Activated naive CD4-positive, alpha-beta T cell treated with anti-CD3 and anti-CD28 coated beads, Interleukin-2, amount 50 U/mL, for 16 hours (primary cell): ENCODE results near the gene ALKBH2.

Source experiments
- DNase-seq: peaks from one replicate; pipeline ENCODE4 v3.0.0-alpha.2; 2020

Gene ALKBH2

DNA sequence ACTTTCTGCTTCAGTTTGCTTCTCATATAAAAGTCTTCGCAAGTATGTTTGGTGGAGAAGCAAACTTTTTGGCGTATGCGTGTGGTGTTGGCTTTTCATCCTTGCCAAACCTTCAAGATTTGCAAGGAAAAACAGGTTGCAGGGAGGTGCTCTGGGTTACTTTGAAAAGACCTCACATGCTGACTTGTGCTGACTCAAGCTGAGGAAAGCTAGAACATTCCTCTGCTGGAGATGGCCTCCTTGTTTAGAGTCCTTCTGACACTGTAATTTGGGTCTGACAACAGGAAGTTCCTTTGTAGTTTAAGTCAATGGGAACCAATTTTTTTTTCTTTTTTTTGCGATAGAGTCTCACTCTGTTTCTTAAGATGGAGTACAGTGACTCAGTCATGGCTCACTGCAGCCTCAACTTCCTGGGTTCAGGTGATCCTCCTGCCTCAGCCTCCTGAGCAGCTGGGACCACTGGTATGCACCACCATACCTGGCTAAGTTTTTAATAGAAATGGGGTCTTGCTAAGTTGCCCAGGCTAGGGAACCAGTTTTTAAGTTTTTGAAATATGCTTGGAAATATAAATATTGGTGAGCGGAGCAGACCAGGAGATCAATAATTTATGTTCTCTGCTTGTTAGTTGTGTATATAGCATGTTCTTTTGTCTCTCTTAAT, 20.5 kb upstream of the ALKBH2 start:
- DNase-seq: no peak

GRCh38 chr12:109112720-109113465, 19.6 kb upstream of the ALKBH2 start:
- DNase-seq: no peak

- DNase-seq: peak; percentile 49
Observed at GRCh38 chr12:109110988-109111495, 17.8 kb upstream of the ALKBH2 start.

- no peak for DNase-seq
Observed at GRCh38 chr12:109109746-109110350, 16.6 kb upstream of the ALKBH2 start.

DNA sequence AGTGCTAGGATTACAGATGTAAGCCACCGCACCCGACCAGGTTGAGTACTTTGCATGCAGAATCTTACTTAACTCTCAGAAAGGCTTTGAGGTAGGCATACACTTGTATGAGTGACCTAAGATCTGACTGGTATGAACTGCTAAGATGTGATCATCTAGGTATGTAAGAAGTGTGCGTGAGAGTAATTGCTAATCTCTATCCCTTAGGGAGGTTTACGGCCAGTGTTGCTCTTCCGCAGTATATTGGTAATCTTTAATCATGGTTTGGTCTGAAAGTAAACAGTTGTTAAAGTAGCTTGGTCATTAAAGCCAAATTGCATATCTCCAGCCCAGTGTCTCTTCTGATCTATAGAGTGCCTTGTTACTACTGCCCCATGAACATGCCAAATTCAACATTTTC, 11.9 kb upstream of the ALKBH2 start:
- no peak for DNase-seq

GRCh38 chr12:109102491-109102890, 9.2 kb upstream of the ALKBH2 start:
- DNase-seq: no peak

- no peak for DNase-seq
Observed at GRCh38 chr12:109100741-109101140, 7.5 kb upstream of the ALKBH2 start.

GRCh38 chr12:109099431-109100020, 6.3 kb upstream of the ALKBH2 start:
- no peak for DNase-seq

DNA sequence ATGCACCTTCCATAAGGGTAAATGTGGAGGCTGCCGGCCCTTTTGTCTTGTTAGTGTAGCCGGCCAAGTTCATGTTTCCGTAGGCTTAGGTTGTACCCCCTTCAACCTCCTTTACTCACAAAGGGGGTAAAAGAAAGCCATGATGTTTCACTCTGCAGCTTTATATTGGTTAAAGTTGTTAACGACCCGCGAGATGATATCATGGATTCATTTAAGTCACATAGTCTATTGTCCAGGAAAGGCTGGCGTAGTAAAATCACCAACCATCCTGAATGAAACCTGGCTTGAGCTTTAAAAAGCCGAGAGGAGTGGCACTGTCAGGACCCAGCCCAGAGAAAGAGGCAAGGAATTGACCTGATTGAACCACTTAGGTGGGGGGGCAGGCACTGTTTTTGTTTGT, 5.4 kb upstream of the ALKBH2 start:
- no peak for DNase-seq

DNA sequence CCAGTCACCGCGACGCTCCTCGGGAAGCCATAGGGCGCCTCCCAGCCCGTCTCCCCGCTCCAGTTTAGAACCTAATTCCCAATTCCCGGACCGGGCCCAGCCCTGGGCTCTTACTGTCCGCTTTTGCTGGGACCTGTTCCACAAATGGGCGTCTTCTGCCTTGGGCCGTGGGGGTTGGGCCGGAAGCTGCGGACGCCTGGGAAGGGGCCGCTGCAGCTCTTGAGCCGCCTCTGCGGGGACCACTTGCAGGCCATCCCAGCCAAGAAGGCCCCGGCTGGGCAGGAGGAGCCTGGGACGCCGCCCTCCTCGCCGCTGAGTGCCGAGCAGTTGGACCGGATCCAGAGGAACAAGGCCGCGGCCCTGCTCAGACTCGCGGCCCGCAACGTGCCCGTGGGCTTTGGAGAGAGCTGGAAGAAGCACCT, 4.9 kb upstream of the ALKBH2 start:
- DNase-seq: no peak

- peak; percentile 98 for DNase-seq
Observed at GRCh38 chr12:109097435-109098182, 4.3 kb upstream of the ALKBH2 start, which contains the start of gene UNG. Gene UNG (plus strand): TSS chr12:109097597. CDS start chr12:109097680, 83 bp downstream.

GRCh38 chr12:109097140-109097434, 3.8 kb upstream of the ALKBH2 start:
- no peak for DNase-seq

- no peak for DNase-seq
Observed at GRCh38 chr12:109092497-109093021, 713 bp downstream of the ALKBH2 start.

DNA sequence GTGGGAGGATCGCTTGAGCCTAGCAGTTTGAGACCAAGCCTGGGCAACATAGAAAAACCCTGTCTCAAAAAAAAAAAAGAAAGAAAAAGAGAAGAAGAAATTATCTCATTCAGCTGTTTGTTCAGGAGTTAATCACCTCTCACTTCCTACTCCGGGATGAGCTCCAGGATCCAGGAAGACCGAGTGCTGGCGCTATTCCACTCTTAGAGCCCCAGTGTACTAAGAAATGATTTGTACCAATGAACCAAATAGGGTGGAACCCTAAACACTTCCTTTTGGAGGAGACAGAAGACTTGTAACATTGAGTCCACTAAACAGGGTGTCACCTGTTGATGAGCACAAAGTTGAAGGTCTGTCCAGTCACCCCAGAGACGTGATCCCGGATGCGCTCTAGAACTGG, 3.6 kb downstream of the ALKBH2 start:
- DNase-seq: no peak

DNA sequence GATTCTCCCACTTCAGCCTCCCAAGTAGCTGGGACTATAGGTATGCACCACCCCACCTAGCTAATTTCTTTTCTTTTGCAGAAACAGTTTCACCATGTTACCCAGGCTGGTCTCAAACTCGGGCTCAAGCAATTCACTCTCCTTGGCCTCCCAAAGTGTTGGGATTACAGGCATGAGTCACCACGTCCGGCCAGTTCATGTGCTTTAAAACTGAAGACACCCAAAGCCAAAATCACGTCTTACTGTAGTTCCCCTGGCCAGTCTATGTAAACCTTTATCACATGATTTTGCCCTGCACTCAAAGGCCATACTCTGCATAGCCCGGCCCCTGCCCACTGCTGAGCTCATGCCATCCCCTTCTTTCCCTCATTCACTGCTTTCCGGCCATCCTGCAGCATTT, 4.5 kb downstream of the ALKBH2 start:
- no peak for DNase-seq

DNA sequence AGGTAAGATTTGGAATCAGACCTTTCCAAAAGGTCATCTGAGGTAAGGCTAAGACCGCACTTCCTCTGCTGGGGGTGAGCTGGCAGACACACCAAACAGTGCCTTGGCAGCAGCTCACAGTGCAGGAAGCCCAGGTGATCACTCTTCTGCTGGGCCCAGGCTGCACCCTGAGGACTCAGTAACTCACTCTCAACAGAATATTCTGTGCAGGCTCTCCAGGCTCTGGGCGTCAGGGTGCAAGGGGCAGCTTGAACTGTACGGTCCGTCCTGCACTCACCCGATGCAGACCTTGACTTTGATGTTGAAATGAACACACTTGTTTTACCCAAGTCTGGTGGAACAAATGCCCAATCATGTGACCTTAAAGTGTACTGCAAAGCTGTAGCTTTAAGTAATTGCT, 6.0 kb downstream of the ALKBH2 start:
- DNase-seq: no peak

GRCh38 chr12:109085590-109085989, 7.7 kb downstream of the ALKBH2 start:
- DNase-seq: no peak

GRCh38 chr12:109084425-109084824, 8.8 kb downstream of the ALKBH2 start:
- no peak for DNase-seq

DNA sequence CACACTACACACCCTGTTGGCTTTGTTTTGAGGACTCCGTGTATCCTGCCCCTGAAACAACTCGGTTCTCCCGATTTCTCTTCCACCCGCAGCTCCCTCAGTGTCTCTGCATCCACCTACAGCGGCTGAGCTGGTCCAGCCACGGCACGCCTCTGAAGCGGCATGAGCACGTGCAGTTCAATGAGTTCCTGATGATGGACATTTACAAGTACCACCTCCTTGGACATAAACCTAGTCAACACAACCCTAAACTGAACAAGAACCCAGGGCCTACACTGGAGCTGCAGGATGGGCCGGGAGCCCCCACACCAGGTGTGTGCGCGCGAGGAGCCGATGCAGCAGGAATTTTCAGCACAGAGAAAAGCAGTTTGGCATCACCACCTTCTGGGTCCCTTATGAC, 10.5 kb downstream of the ALKBH2 start:
- no peak for DNase-seq

DNA sequence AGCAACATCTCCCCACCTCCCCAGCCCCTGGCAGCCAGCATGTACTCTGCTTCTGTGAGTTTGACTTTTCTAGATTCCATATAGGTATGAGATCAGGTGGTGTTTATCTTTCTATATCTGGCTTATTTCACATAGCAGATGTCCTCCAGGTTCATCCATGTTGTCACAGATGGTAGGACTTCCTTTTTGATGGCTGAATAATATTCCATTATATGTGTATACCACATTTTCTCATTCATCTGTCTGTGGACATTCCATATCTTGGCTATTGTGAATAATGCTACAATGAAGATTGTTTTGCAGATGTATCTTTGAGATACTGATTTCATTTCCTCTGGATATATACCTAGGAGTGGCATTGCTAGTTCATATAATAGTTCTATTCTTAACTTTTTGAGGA, 18.4 kb downstream of the ALKBH2 start:
- no peak for DNase-seq

GRCh38 chr12:109069307-109070271, 23.7 kb downstream of the ALKBH2 start:
- no peak for DNase-seq

GRCh38 chr12:109065853-109066193, 27.4 kb downstream of the ALKBH2 start:
- DNase-seq: no peak
